ENCODE measurements around the gene NKD1.

GRCh38 chr16:50697421-50697715, 149.2 kb downstream of the NKD1 start:
- TF ChIP-seq CTCF (IDR thresholded peaks at IDR 0.05) = no peak
- no peak for TF ChIP-seq POLR2A (IDR thresholded peaks at IDR 0.05)
- TF ChIP-seq POLR2AphosphoS5 (IDR thresholded peaks at IDR 0.05) = no peak
